ENCODE data around the gene MGAT5. TPM values are rescaled to one million over a fixed set of nuclear protein-coding genes. Genes with fewer than 3 reads are reported as not detected.

Gene MGAT5
- total and polyA plus RNA-seq, 2 donors from 2014 or later, result 14.3 to 40.9 TPM

DNA sequence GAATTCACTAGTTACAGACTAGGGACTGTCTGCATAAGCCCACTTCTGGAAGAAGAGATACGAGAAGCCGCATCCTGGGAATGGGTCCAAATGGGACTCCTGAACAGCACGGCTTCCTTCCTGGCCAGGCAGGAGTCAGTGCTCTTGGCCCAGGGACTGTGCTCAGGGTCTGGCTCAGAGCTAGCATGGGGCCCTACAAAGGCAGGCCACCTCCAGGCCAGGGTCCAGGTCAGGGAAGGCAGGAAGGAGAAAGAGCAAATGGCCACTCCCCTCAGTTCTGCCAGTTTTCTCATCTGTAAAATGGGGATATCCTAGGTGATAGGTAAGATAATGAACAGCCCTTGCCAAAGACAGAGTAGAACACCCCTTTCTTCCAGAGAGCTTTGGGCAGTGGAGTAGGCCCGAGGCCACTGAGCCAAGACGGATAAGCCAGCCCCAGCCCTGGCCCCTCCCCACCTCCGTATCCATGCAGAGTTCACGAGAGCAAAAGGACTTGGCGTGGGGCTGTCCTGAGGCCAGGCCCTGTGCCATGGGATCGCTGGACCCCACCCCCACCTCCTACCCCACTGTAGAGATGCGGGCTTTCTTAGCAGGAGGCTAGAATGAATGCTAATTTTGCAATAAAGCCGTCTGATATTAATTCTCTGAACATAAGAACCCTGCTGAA, 190.1 kb downstream of the MGAT5 start:
- FAIRE-seq, result no peak
- Histone ChIP-seq H3K4me3 (ENCODE audit: low read length in 3 of 3) (no peak overlapping the region), H3K27me3 (ENCODE audit: control insufficient read depth, insufficient read depth, low read length) (no peaks in the 10 kb centered on the region), H3K36me3 (ENCODE audit: control insufficient read depth in 2 of 3, insufficient read depth in 3 of 3, low read length in 3 of 3) (peaks cover 0 to 2% (median 0%) of the 10 kb centered on the region in 3 donors), H3K9me3 (ENCODE audit: control insufficient read depth in 2 of 3, insufficient read depth in 1 of 3, low read length in 3 of 3) (no peaks in the 10 kb centered on the region), H3K4me1 (ENCODE audit: control insufficient read depth in 2 of 3, insufficient read depth in 2 of 3, low read depth in 1 of 3, low read length in 3 of 3) (no peaks in the 10 kb centered on the region), H3K9ac (ENCODE audit: low read length in 3 of 3) (no peak overlapping the region), H3K27ac (ENCODE audit: low read depth in 2 of 2, low read length in 2 of 2) (no peak overlapping the region)
- TF ChIP-seq, protein P1, sequence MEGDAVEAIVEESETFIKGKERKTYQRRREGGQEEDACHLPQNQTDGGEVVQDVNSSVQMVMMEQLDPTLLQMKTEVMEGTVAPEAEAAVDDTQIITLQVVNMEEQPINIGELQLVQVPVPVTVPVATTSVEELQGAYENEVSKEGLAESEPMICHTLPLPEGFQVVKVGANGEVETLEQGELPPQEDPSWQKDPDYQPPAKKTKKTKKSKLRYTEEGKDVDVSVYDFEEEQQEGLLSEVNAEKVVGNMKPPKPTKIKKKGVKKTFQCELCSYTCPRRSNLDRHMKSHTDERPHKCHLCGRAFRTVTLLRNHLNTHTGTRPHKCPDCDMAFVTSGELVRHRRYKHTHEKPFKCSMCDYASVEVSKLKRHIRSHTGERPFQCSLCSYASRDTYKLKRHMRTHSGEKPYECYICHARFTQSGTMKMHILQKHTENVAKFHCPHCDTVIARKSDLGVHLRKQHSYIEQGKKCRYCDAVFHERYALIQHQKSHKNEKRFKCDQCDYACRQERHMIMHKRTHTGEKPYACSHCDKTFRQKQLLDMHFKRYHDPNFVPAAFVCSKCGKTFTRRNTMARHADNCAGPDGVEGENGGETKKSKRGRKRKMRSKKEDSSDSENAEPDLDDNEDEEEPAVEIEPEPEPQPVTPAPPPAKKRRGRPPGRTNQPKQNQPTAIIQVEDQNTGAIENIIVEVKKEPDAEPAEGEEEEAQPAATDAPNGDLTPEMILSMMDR (IDR thresholded peaks at IDR 0.05; ENCODE audit: borderline replicate concordance, extremely low read depth, insufficient read depth), result no peak
- no peak for DNase-seq
- intact Hi-C loops (cut with DNase I), result no loop called here

DNA sequence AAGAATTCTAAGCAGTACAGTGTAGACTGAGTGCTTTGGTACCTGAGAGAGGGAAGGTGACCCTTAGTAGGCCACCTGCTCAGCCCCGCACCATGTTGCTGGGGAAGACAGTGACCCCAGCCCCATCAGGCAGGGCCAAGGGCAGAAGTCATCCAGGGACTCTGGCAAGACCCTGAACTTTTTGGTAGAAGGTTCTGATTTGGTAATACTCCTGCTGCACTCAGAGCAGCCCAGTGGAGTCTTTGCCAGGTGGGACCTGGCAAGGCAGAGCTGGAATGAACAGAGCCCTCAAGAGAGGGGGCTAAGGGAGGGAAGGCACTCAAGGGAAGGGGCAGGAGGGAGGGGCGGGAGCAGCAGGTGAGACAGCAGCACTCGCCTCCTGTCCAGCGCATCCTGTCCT, 191.2 kb downstream of the MGAT5 start:
- Histone ChIP-seq H3K4me1 (ENCODE audit: control insufficient read depth in 2 of 3, insufficient read depth in 2 of 3, low read depth in 1 of 3, low read length in 3 of 3) (no peaks in the 10 kb centered on the region), H3K9me3 (ENCODE audit: control insufficient read depth in 2 of 3, insufficient read depth in 1 of 3, low read length in 3 of 3) (no peaks in the 10 kb centered on the region), H3K27ac (ENCODE audit: low read depth in 2 of 2, low read length in 2 of 2) (no peak overlapping the region), H3K9ac (ENCODE audit: low read length in 3 of 3) (no peak overlapping the region), H3K36me3 (ENCODE audit: control insufficient read depth in 2 of 3, insufficient read depth in 3 of 3, low read length in 3 of 3) (peaks cover 0 to 3% (median 2%) of the 10 kb centered on the region in 3 donors), H3K27me3 (ENCODE audit: control insufficient read depth, insufficient read depth, low read length) (no peaks in the 10 kb centered on the region), H3K4me3 (ENCODE audit: low read length in 3 of 3) (no peak overlapping the region)
- TF ChIP-seq, protein P1 (IDR thresholded peaks at IDR 0.05; ENCODE audit: borderline replicate concordance, extremely low read depth, insufficient read depth), result no peak
- DNase-seq (no peak), FAIRE-seq (no peak)
- intact Hi-C loops (cut with DNase I), result no loop called here

DNA sequence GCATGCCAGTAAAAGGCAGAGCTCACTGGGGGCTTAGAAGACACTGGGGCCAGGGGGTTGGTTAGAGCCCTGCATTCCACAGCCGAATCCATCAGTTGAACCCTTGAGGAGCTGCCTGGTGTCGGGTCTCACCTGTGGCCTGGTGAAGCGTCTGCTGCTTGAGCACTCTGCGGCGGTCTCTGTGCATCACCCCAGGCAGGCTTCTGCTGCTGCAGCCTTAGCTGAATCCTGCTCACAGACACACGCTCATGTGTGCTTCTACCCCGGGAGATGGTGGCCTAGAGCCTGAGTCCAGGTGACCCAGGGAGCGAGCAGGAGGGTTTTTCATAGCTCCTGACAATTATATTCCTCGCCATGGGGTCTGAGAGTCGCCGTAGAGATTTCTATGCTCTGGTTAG, 192.1 kb downstream of the MGAT5 start:
- no peaks in the 10 kb centered on the region for H3K9me3 ChIP-seq (ENCODE audit: control insufficient read depth in 2 of 3, insufficient read depth in 1 of 3, low read length in 3 of 3)
- no peak overlapping the region for H3K9ac ChIP-seq (ENCODE audit: low read length in 3 of 3)
- TF ChIP-seq, protein P1 (IDR thresholded peaks at IDR 0.05; ENCODE audit: borderline replicate concordance, extremely low read depth, insufficient read depth), result no peak
- no peak overlapping the region for H3K4me3 ChIP-seq (ENCODE audit: low read length in 3 of 3)
- no peaks in the 10 kb centered on the region for H3K27me3 ChIP-seq (ENCODE audit: control insufficient read depth, insufficient read depth, low read length)
- DNase-seq (peak in 1 of 5 donors; percentile 23), FAIRE-seq (no peak)
- H3K36me3 ChIP-seq (ENCODE audit: control insufficient read depth in 2 of 3, insufficient read depth in 3 of 3, low read length in 3 of 3), result peaks cover 0 to 3% (median 2%) of the 10 kb centered on the region in 3 donors
- H3K27ac ChIP-seq (ENCODE audit: low read depth in 2 of 2, low read length in 2 of 2), result no peak overlapping the region
- intact Hi-C loops (cut with DNase I), result no loop called here
- no peaks in the 10 kb centered on the region for H3K4me1 ChIP-seq (ENCODE audit: control insufficient read depth in 2 of 3, insufficient read depth in 2 of 3, low read depth in 1 of 3, low read length in 3 of 3)
